OCI-LY7 (cell line): ENCODE data around the gene JPT2. TPM values are rescaled to one million over a fixed set of nuclear protein-coding genes. Genes with fewer than 3 reads are reported as not detected.

Source experiments
- BruUV-seq: library from RNA; stranded (reverse); fragments of 400-500 nt; replicated peaks from 2 replicates; lab custom pipeline; 2021; lab: Mats Ljungman, UMichigan
- CTCF ChIA-PET: fragments of 300-600 bp; sonication (Branson Sonifier 250); formaldehyde crosslinking; loops from one replicate; lab custom pipeline; 2022; ENCODE audit warnings: antibody characterized with exemption; ENCODE audit not compliant: unreplicated experiment; lab: Charles Lee
- POLR2A ChIA-PET: fragments of 300-600 bp; sonication (Branson Sonifier 250); formaldehyde crosslinking; loops from one replicate; lab custom pipeline; 2022; ENCODE audit warnings: antibody characterized with exemption; lab: Charles Lee
- DNase-seq: peaks from one replicate; pipeline ENCODE4 v3.0.0-alpha.2; 2015; ENCODE audit warnings: low spot score
- H2AFZ ChIP-seq: fragments of 200-600 bp; sonication (generic), shearing (Covaris generic); 2 replicates; pipeline ENCODE4 v1.6.1; 2014; ENCODE audit warnings: mild to moderate bottlenecking, antibody characterized with exemption, low read length, moderate library complexity
- H3K27ac ChIP-seq: fragments of 200-600 bp; sonication (generic); 2 replicates; pipeline ENCODE4 v1.5.1; 2014; ENCODE audit warnings: mixed run types, low read depth, mild to moderate bottlenecking, moderate library complexity, low read length, inconsistent platforms; ENCODE audit not compliant: poor library complexity, severe bottlenecking
- H3K36me3 ChIP-seq: fragments of 200-600 bp; sonication (generic); 2 replicates; pipeline ENCODE4 v1.6.1; 2014; ENCODE audit warnings: mild to moderate bottlenecking, antibody characterized with exemption, low read length, moderate library complexity, mixed read lengths; ENCODE audit not compliant: insufficient read depth
- H3K4me1 ChIP-seq: fragments of 200-600 bp; sonication (generic); 2 replicates; pipeline ENCODE4 v1.5.1; 2014; ENCODE audit warnings: mild to moderate bottlenecking, low read length; ENCODE audit not compliant: insufficient read depth, poor library complexity, severe bottlenecking
- H3K4me2 ChIP-seq: fragments of 200-600 bp; sonication (generic); 2 replicates; pipeline ENCODE4 v1.6.1; 2014; ENCODE audit warnings: mild to moderate bottlenecking, low read length
- H3K4me3 ChIP-seq: fragments of 200-600 bp; sonication (generic); 2 replicates; pipeline ENCODE4 v1.5.1; 2014; ENCODE audit warnings: mild to moderate bottlenecking, low read depth, low read length; ENCODE audit not compliant: poor library complexity, severe bottlenecking
- H3K79me2 ChIP-seq: fragments of 200-600 bp; sonication (generic); 2 replicates; pipeline ENCODE4 v1.6.1; 2016; ENCODE audit warnings: low read depth, mild to moderate bottlenecking, low read length, moderate library complexity, mixed read lengths; ENCODE audit not compliant: insufficient read depth
- H3K9me2 ChIP-seq: fragments of 200-600 bp; sonication (generic); 2 replicates; pipeline ENCODE4 v1.6.1; 2016; ENCODE audit warnings: mild to moderate bottlenecking, low read length, mixed read lengths; ENCODE audit not compliant: insufficient read depth
- H3K9me3 ChIP-seq: fragments of 200-600 bp; sonication (generic); 2 replicates; pipeline ENCODE4 v1.6.1; 2014; ENCODE audit warnings: mild to moderate bottlenecking, mixed run types, low read length, mixed read lengths
- H4K20me1 ChIP-seq: fragments of 200-600 bp; sonication (generic); 2 replicates; pipeline ENCODE4 v1.6.1; 2014; ENCODE audit warnings: mild to moderate bottlenecking, antibody characterized with exemption, low read length, moderate library complexity, mixed read lengths; ENCODE audit not compliant: insufficient read depth
- EZH2phosphoT487 ChIP-seq: fragments of 200-600 bp; sonication (generic); IDR thresholded peaks from 2 replicates; pipeline ENCODE4 v1.6.1; 2018; ENCODE audit warnings: low read depth, borderline replicate concordance, mild to moderate bottlenecking, mixed run types, antibody characterized with exemption, low read length, moderate library complexity, mixed read lengths
- intact Hi-C: fragments of 100-400 bp; cut with micrococcal nuclease; formaldehyde crosslinking; loops from one replicate; pipeline ENCODE4 v1.10.0; 2022; ENCODE audit not compliant: unreplicated experiment
- total RNA-seq, 2 experiments: library from RNA; depleted of rRNA in 1 of 2; stranded (reverse); fragments of >200 nt in 1 of 2; shearing (Covaris generic) in 1 of 2; gene quantifications; 2 replicates each; pipeline ENCODE4 v1.2.3, GENCODE V29; 2014 to 2022
- TF ChIP-seq, protein P1 (sequence below): fragments of 200-600 bp; sonication (generic); conservative IDR thresholded peaks from 2 replicates; pipeline ENCODE4 v1.5.1; 2014; ENCODE audit warnings: mild to moderate bottlenecking, antibody characterized with exemption, low read length, moderate library complexity, mixed read lengths

Gene JPT2
- total RNA-seq, 2 experiments from 2014 or later = 67.4 to 75.2 TPM

DNA sequence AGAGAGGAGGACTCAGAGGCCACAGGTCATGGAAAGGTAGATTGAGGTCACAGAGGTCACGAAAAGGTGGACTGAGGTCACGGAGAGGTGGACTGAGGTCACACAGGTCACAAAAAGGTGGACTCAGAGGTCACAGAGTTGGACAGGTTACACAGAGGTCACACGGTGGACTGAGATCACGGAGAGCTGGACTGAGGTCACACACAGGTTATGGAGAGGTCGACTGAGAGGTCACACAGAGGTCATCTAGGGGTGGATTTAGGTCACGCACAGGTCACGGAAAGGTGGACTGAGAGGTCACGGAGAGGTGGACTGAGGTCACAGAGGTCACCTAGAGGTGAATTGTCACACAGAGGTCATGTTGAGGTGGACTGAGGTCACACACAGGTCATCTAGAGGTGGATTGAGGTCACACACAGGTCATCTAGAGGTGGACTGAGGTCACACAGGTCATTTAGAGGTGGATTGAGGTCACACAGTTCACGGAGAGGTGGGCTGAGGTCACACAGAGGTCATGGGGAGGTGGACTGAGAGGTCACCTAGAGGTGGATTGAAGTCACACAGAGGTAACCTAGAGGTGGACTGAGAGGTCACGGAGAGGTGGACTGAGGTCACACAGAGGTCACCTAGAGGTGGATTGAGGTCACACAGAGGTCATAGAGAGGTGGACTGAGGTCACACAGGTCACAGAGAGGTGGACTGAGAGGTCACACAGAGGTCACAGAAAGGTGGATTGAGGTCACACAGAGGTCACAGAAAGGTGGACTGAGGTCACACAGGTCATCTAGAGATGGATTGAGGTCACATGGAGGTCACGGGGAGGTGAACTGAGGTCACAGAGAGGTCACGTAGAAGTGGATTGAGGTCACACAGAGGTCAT, 26.7 kb upstream of the JPT2 start:
- no TSS peak for BruUV-seq
- H3K9me3 ChIP-seq = no peaks in the 10 kb centered on the region
- H3K4me1 ChIP-seq = peaks cover 19% of the 10 kb centered on the region
- no peak overlapping the region for H3K27ac ChIP-seq
- TF ChIP-seq, protein P1, sequence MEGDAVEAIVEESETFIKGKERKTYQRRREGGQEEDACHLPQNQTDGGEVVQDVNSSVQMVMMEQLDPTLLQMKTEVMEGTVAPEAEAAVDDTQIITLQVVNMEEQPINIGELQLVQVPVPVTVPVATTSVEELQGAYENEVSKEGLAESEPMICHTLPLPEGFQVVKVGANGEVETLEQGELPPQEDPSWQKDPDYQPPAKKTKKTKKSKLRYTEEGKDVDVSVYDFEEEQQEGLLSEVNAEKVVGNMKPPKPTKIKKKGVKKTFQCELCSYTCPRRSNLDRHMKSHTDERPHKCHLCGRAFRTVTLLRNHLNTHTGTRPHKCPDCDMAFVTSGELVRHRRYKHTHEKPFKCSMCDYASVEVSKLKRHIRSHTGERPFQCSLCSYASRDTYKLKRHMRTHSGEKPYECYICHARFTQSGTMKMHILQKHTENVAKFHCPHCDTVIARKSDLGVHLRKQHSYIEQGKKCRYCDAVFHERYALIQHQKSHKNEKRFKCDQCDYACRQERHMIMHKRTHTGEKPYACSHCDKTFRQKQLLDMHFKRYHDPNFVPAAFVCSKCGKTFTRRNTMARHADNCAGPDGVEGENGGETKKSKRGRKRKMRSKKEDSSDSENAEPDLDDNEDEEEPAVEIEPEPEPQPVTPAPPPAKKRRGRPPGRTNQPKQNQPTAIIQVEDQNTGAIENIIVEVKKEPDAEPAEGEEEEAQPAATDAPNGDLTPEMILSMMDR = no peak
- TF ChIP-seq EZH2phosphoT487 = no peak
- POLR2A ChIA-PET = no interaction called here
- H4K20me1 ChIP-seq = no peaks in the 10 kb centered on the region
- no peaks in the 10 kb centered on the region for H3K79me2 ChIP-seq
- no peak overlapping the region for H3K4me2 ChIP-seq
- no peak overlapping the region for H3K4me3 ChIP-seq
- H2AFZ ChIP-seq = no peak overlapping the region
- peaks cover 54% of the 10 kb centered on the region for H3K36me3 ChIP-seq
- DNase-seq = no peak
- CTCF ChIA-PET = no interaction called here
- intact Hi-C loops = no loop called here
- no peaks in the 10 kb centered on the region for H3K9me2 ChIP-seq

DNA sequence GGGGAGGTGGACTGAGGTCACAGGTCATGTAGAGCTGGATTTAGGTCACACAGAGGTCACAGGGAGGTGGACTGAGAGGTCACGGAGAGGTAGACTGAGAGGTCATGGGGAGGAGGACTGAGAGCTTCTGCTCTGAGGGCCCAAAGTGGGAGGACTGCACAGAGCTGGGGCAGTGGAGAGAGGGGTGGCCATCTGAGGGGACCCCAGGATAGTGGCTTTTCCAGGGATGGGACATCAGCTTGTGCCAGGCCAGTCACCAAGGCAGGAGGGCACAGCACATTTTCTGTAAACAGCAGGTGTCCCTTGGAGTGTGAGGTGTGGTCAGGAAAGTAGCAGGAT, 26.1 kb upstream of the JPT2 start:
- intact Hi-C loops = no loop called here
- H3K4me2 ChIP-seq = no peak overlapping the region
- no peak for DNase-seq
- peaks cover 48% of the 10 kb centered on the region for H3K36me3 ChIP-seq
- no peaks in the 10 kb centered on the region for H3K79me2 ChIP-seq
- POLR2A ChIA-PET = no interaction called here
- no TSS peak for BruUV-seq
- H3K9me3 ChIP-seq = no peaks in the 10 kb centered on the region
- no peaks in the 10 kb centered on the region for H4K20me1 ChIP-seq
- H3K9me2 ChIP-seq = no peaks in the 10 kb centered on the region
- H2AFZ ChIP-seq = no peak overlapping the region
- H3K4me3 ChIP-seq = no peak overlapping the region
- CTCF ChIA-PET = no interaction called here
- TF ChIP-seq, protein P1 = no peak
- no peak for TF ChIP-seq EZH2phosphoT487
- no peak overlapping the region for H3K27ac ChIP-seq
- peaks cover 17% of the 10 kb centered on the region for H3K4me1 ChIP-seq

DNA sequence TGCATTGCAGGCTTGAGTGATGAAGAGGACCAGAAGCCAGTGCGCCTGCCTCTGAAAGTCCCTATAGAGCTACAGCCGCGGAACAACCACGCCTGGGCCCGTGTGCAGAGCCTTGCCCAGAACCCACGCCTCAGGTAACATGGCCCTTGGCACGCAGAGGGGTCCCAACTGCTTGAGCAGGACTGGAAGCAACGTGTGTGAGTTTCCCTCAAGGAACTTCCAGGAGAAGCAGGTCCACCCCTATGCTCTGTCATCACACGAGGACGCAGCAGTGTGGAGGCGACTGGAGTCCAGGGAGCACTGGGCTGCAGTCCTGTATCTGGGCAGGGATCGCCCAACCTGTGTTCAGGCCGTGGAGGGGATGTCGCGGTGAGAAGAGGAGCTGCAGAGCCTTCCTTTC, 25.1 kb upstream of the JPT2 start:
- H3K4me1 ChIP-seq = peaks cover 6% of the 10 kb centered on the region
- no peak for DNase-seq
- H3K9me3 ChIP-seq = no peaks in the 10 kb centered on the region
- H4K20me1 ChIP-seq = no peaks in the 10 kb centered on the region
- BruUV-seq = no TSS peak
- POLR2A ChIA-PET = no interaction called here
- intact Hi-C loops = no loop called here
- no peak overlapping the region for H2AFZ ChIP-seq
- no peaks in the 10 kb centered on the region for H3K79me2 ChIP-seq
- CTCF ChIA-PET = no interaction called here
- no peak overlapping the region for H3K4me3 ChIP-seq
- H3K9me2 ChIP-seq = no peaks in the 10 kb centered on the region
- H3K27ac ChIP-seq = no peak overlapping the region
- TF ChIP-seq, protein P1 = no peak
- no peak for TF ChIP-seq EZH2phosphoT487
- H3K36me3 ChIP-seq = peaks cover 46% of the 10 kb centered on the region
- no peak overlapping the region for H3K4me2 ChIP-seq
